HEK293 (cell line): ENCODE results near the gene SPIRE2.

Experiments used
- CTCF ChIA-PET: fragments of 350-600 bp; formaldehyde crosslinking; extraction: SDS; loops from one replicate; lab custom pipeline; 2021; ENCODE audit warnings: antibody characterized with exemption; lab: Yijun Ruan, JAX
- POLR2A ChIA-PET: fragments of 300-600 bp; formaldehyde crosslinking; extraction: SDS; loops from one replicate; lab custom pipeline; 2020; ENCODE audit warnings: antibody characterized with exemption, inconsistent platforms; lab: Yijun Ruan, JAX
- H3K27ac ChIP-seq: fragments of 200-500 bp; sonication (Bioruptor generic); 2 replicates; pipeline ENCODE4 v1.5.1; 2014; ENCODE audit warnings: low read depth, low read length, control low read depth, inconsistent platforms; ENCODE audit errors: extremely low read depth
- H3K36me3 ChIP-seq, 2 experiments: fragments of 200-500 bp in 1 of 2; sonication (Bioruptor generic) in 1 of 2; 1 replicate in 1 of 2; 2 replicates in 1 of 2; pipeline ENCODE4 v1.5.1; 2014 to 2017; ENCODE audit warnings: inconsistent platforms in 2 of 2, low read length in 2 of 2; ENCODE audit not compliant: control insufficient read depth in 2 of 2, insufficient read depth in 1 of 2
- H3K4me1 ChIP-seq: fragments of 200-500 bp; sonication (Bioruptor generic); 2 replicates; pipeline ENCODE4 v1.5.1; 2014; ENCODE audit warnings: mild to moderate bottlenecking, low read length, inconsistent platforms; ENCODE audit not compliant: control insufficient read depth, insufficient read depth
- H3K4me3 ChIP-seq: 2 replicates; pipeline ENCODE4 v1.5.1; 2011; ENCODE audit warnings: low read depth, mild to moderate bottlenecking, control low read depth, low read length, moderate library complexity
- H3K9me3 ChIP-seq: fragments of 200-500 bp; sonication (Bioruptor generic); 2 replicates; pipeline ENCODE4 v1.5.1; 2014; ENCODE audit warnings: low read depth, low read length, inconsistent platforms; ENCODE audit not compliant: control insufficient read depth, insufficient read depth
- BCL11A ChIP-seq: fragments of 450-650 bp; formaldehyde crosslinking; IDR thresholded peaks from 2 replicates; pipeline ENCODE4 v1.5.1; 2016; ENCODE audit warnings: low read depth, missing biosample characterization, missing genetic modification characterization
- EGR2 ChIP-seq: fragments of 450-650 bp; formaldehyde crosslinking; IDR thresholded peaks from 2 replicates; pipeline ENCODE4 v1.5.1; 2016; ENCODE audit warnings: low read depth, missing biosample characterization, missing genetic modification characterization
- KLF1 ChIP-seq: fragments of 450-650 bp; formaldehyde crosslinking; IDR thresholded peaks from 2 replicates; pipeline ENCODE4 v1.5.1; 2016; ENCODE audit warnings: missing biosample characterization, missing genetic modification characterization
- KLF9 ChIP-seq: fragments of 450-650 bp; formaldehyde crosslinking; IDR thresholded peaks from 2 replicates; pipeline ENCODE4 v1.5.1; 2016; ENCODE audit warnings: missing biosample characterization, missing genetic modification characterization, low read depth
- MYNN ChIP-seq: fragments of 450-650 bp; formaldehyde crosslinking; IDR thresholded peaks from 2 replicates; pipeline ENCODE4 v1.5.1; 2016; ENCODE audit warnings: missing biosample characterization, missing genetic modification characterization, borderline replicate concordance
- SCRT1 ChIP-seq: fragments of 450-650 bp; formaldehyde crosslinking; IDR thresholded peaks from 2 replicates; pipeline ENCODE4 v1.5.1; 2016; ENCODE audit warnings: missing biosample characterization, missing genetic modification characterization, borderline replicate concordance
- SCRT2 ChIP-seq: fragments of 450-650 bp; formaldehyde crosslinking; IDR thresholded peaks from 2 replicates; pipeline ENCODE4 v1.5.1; 2016; ENCODE audit warnings: missing biosample characterization, missing genetic modification characterization
- SETDB1 ChIP-seq: IDR thresholded peaks from one replicate; pipeline ENCODE4 v1.6.1; 2017; ENCODE audit warnings: mild to moderate bottlenecking, low read length, moderate library complexity, mixed read lengths; ENCODE audit not compliant: insufficient read length
- SP3 ChIP-seq: fragments of 450-650 bp; formaldehyde crosslinking; IDR thresholded peaks from 2 replicates; pipeline ENCODE4 v1.5.1; 2016; ENCODE audit warnings: missing biosample characterization, missing genetic modification characterization
- YY2 ChIP-seq: fragments of 450-650 bp; formaldehyde crosslinking; IDR thresholded peaks from 2 replicates; pipeline ENCODE4 v1.5.1; 2016; ENCODE audit warnings: missing biosample characterization, missing genetic modification characterization
- ZFHX2 ChIP-seq: fragments of 450-650 bp; formaldehyde crosslinking; conservative IDR thresholded peaks from 2 replicates; pipeline ENCODE4 v1.5.1; 2016; ENCODE audit warnings: missing biosample characterization, missing genetic modification characterization
- ZIC2 ChIP-seq: fragments of 450-650 bp; formaldehyde crosslinking; IDR thresholded peaks from 2 replicates; pipeline ENCODE4 v1.5.1; 2016; ENCODE audit warnings: missing biosample characterization, missing genetic modification characterization
- ZNF16 ChIP-seq: fragments of 450-650 bp; formaldehyde crosslinking; IDR thresholded peaks from 2 replicates; pipeline ENCODE4 v1.5.1; 2016; ENCODE audit warnings: low read depth, missing biosample characterization, missing genetic modification characterization
- ZNF184 ChIP-seq: fragments of 450-650 bp; IDR thresholded peaks from 2 replicates; pipeline ENCODE4 v1.5.1; 2018; ENCODE audit warnings: missing biosample characterization, mild to moderate bottlenecking, missing genetic modification characterization
- ZNF266 ChIP-seq: fragments of 450-650 bp; formaldehyde crosslinking; IDR thresholded peaks from 2 replicates; pipeline ENCODE4 v1.5.1; 2016; ENCODE audit warnings: missing biosample characterization, missing genetic modification characterization, low read depth
- ZNF398 ChIP-seq: fragments of 450-650 bp; formaldehyde crosslinking; IDR thresholded peaks from 2 replicates; pipeline ENCODE4 v1.5.1; 2017; ENCODE audit warnings: missing biosample characterization, missing genetic modification characterization
- ZNF549 ChIP-seq: fragments of 450-650 bp; IDR thresholded peaks from 2 replicates; pipeline ENCODE4 v1.5.1; 2018; ENCODE audit warnings: missing biosample characterization, missing genetic modification characterization, mild to moderate bottlenecking, inconsistent platforms, moderate library complexity
- ZNF561 ChIP-seq: fragments of 450-650 bp; IDR thresholded peaks from 2 replicates; pipeline ENCODE4 v1.5.1; 2018; ENCODE audit warnings: missing biosample characterization, missing genetic modification characterization, borderline replicate concordance
- ZNF670 ChIP-seq: fragments of 450-650 bp; formaldehyde crosslinking; IDR thresholded peaks from 2 replicates; pipeline ENCODE4 v1.5.1; 2016; ENCODE audit warnings: missing biosample characterization, missing genetic modification characterization, low read depth
- ZNF837 ChIP-seq: fragments of 450-650 bp; formaldehyde crosslinking; IDR thresholded peaks from 2 replicates; pipeline ENCODE4 v1.5.1; 2016; ENCODE audit warnings: missing biosample characterization, missing genetic modification characterization

The SPIRE2 gene

GRCh38 chr16:89863741-89864526, 35.7 kb downstream of the SPIRE2 start:
- Histone ChIP-seq H3K4me3 (no peak overlapping the region), H3K4me1 (no peaks in the 10 kb centered on the region), H3K9me3 (no peaks in the 10 kb centered on the region), H3K36me3 (peaks cover 5 to 60% of the 10 kb centered on the region in 2 experiments; a peak in 2 of 3 replicates), H3K27ac (no peak overlapping the region)
- TF ChIP-seq YY2 (no peak), ZIC2 (tag by site-specific recombination) (no peak), ZNF184 (no peak), ZNF561 (tag by site-specific recombination) (no peak), SCRT2 (tag by site-specific recombination) (no peak), MYNN (tag by site-specific recombination) (no peak)
- ChIA-PET CTCF (interaction anchor here (0.8 to 1.1 kb wide), 4 partner anchors 35 to 163 kb away, joined by 3 to 4 read pairs (median 3); no protein-coding TSS in a partner anchor), POLR2A (interaction anchor here (2.3 kb wide), 1 partner anchor 9 kb away, joined by 10 read pairs; the partner anchor contains the start of gene TCF25)

DNA sequence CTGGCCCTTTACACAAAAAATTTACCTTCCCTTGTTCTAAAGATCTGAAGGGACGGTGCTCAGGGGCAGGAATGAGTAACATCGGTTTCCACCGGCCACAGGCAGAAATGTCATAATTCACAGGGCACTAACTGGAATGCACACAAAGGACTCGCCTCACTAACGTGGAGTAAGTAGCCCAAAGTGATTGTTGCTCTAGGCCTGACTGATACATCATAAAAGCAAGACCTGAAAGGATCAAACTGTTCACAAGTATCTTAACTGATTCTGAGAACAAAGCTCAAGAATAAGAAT, 36.2 kb downstream of the SPIRE2 start:
- no peaks in the 10 kb centered on the region for H3K9me3 ChIP-seq
- no peak for TF ChIP-seq ZNF266 (tag by site-specific recombination)
- no peak for TF ChIP-seq ZNF670 (tag by site-specific recombination)
- no peak for TF ChIP-seq SP3
- no peak for TF ChIP-seq EGR2 (tag by site-specific recombination)
- no peak for TF ChIP-seq SCRT1 (tag by site-specific recombination)
- TF ChIP-seq MYNN (tag by site-specific recombination): no peak
- TF ChIP-seq, all 188 proteins: peak for 0
- CTCF ChIA-PET: interaction anchor here (1.0 kb wide), 1 partner anchor 70 kb away, joined by 4 read pairs; no protein-coding TSS in a partner anchor
- Histone ChIP-seq H3K36me3 (peaks cover 5 to 63% of the 10 kb centered on the region in 2 experiments; a peak in 2 of 3 replicates), H3K4me1 (no peaks in the 10 kb centered on the region), H3K27ac (no peak overlapping the region), H3K4me3 (no peak overlapping the region)
- POLR2A ChIA-PET: interaction anchor here (2.3 kb wide), 1 partner anchor 9 kb away, joined by 10 read pairs; the partner anchor contains the start of gene TCF25

- H3K36me3 ChIP-seq: peaks cover 0 to 46% of the 10 kb centered on the region in 2 experiments; a peak in 2 of 3 replicates
- no peak overlapping the region for H3K27ac ChIP-seq
- no peaks in the 10 kb centered on the region for H3K4me1 ChIP-seq
- ChIA-PET POLR2A (no interaction called here), CTCF (interaction anchor here (0.7 kb wide), 1 partner anchor 26 kb away, joined by 3 read pairs; no protein-coding TSS in a partner anchor)
- no peak overlapping the region for H3K4me3 ChIP-seq
- no peaks in the 10 kb centered on the region for H3K9me3 ChIP-seq
- TF ChIP-seq SCRT2 (tag by site-specific recombination) (no peak), SETDB1 (peak; percentile 64)
These were observed 39.6 kb downstream of the SPIRE2 start for GRCh38 chr16:89867918-89868317.

- ChIA-PET POLR2A (no interaction called here), CTCF (interaction anchor here (4.0 kb wide), 1 partner anchor 9 kb away, joined by 34 read pairs; no protein-coding TSS in a partner anchor)
- no peaks in the 10 kb centered on the region for H3K4me1 ChIP-seq
- H3K9me3 ChIP-seq: no peaks in the 10 kb centered on the region
- H3K27ac ChIP-seq: no peak overlapping the region
- H3K4me3 ChIP-seq: no peak overlapping the region
- TF ChIP-seq ZNF837 (tag by site-specific recombination): no peak
- no peak for TF ChIP-seq ZNF16 (tag by site-specific recombination)
- TF ChIP-seq KLF9 (tag by site-specific recombination): peak; percentile 45; the same call in 1 of the 2 replicates
- TF ChIP-seq KLF1 (tag by site-specific recombination): no peak
- peak; percentile 58 for TF ChIP-seq ZFHX2 (tag by site-specific recombination)
- peak; percentile 39; the same call in 1 of the 2 replicates for TF ChIP-seq ZIC2 (tag by site-specific recombination)
- TF ChIP-seq BCL11A (tag by site-specific recombination): no peak
- TF ChIP-seq ZNF549: no peak
- TF ChIP-seq ZNF398 (tag by site-specific recombination): peak; percentile 43; the same call in 1 of the 2 replicates
- TF ChIP-seq EGR2 (tag by site-specific recombination): peak; percentile 52
- H3K36me3 ChIP-seq: peaks cover 0 to 36% of the 10 kb centered on the region in 2 experiments; a peak in 2 of 3 replicates
These were observed 41.6 kb downstream of the SPIRE2 start for GRCh38 chr16:89869911-89870310.
